GM21526 (cell line): ENCODE measurements around the gene CCR5.
"Not testable (repeated sequence)": the region's sequence is repeated elsewhere in the genome, so short reads cannot be mapped to it uniquely, and the experiment has no call there.

Experiments
- ATAC-seq: cut with Tn5 transposase; IDR thresholded peaks from one replicate; pipeline ENCODE4 v1.9.1; 2021; ENCODE audit warnings: moderate library complexity; ENCODE audit not compliant: unreplicated experiment, low FRiP score

The CCR5 gene

GRCh38 chr3:46381625-46382024, 10.9 kb downstream of the CCR5 start:
- ATAC-seq: no peak

DNA sequence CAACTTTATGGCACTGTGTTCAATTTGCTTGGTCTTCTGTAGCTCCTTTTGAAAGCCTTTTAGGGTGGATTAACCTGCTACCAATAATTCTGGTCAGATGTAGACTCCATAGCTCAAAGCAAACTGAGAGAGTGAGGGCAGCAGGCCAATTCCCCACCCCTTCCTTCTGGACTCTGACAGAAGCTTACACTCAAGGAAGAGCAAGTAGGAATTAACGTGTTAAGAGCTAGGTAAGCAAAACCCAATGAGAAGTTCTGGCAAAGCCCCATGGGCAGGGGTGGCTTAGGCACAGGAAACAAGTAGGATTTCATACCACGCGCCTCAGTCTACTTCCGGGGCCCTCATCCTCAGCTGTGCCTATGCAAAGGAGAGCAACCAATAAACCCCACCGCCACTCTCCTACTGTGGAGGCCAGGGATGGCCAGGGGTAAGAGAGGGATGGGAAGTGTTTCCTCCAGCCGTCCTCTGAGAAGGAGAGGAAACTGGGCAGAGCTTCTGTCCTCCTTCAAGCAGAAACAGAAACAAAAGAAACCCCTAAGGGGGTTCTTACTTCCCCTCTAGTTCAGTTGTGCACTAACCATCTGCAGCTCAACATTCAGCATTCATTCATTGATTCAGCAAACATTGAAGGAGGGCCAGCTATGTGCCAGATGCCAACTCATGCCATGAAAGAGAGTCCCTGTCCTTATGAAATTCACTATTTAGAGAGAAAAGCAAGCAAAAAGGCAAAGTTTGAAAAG, 12.6 kb downstream of the CCR5 start:
- ATAC-seq: no peak

DNA sequence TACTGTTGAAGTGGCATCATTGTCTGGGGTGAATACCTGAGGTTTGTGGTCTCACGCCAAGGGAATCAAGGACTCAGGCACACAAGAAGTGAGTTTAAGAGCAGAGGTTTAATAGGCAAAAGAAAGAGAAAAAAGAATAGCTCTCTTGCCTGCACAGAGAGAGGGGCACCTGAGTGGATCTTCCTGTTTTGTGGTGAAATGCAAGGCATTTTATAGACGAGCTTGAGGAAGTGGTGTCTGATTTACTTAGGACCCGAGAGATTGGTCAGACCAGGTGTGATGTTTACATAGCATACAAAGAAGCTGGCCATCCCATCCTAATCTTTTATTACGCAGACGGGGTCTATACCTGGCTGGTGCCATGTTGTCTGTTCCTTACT, 13.2 kb downstream of the CCR5 start:
- no peak for ATAC-seq

DNA sequence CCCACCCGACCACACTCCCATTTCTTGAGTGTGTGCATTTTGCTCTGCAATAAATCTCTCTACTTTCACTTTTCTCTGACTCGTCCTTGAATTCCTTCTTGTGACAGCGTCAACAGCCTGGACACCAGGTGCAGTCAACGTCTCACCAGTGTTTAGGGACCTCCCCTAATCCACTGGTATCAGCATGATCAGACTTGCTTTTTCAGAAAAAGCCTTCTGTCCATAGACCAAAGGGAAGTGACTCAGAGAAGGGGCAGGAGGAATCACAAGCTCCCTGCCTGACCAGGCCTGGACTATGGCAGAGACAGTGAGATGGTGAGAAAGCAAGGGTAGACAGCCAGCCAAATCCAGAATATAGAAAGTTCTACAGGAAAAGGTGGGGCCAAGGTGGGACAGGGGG, 15.5 kb downstream of the CCR5 start:
- no peak for ATAC-seq

GRCh38 chr3:46388847-46389246, 18.1 kb downstream of the CCR5 start:
- ATAC-seq: not testable (repeated sequence)

DNA sequence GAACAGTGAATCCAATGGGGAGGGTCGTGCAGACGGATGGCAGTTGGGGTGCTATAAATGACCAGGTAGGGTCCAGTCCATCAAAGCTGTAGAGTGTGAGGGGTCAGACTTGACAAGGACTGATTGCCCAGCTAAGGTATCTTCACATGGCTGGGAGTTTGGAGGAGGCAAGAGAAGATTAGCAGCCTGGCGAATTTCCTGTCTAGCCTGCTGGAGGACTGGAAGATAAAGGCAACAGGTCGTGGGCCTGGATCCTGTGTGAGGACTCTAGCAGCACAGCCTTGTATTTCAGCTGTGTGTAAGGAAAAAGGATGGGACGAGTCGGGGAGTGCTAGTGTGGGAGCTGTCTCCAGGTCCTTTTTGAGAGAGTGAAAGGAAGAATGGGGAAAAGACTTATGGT, 18.6 kb downstream of the CCR5 start:
- ATAC-seq: no peak

DNA sequence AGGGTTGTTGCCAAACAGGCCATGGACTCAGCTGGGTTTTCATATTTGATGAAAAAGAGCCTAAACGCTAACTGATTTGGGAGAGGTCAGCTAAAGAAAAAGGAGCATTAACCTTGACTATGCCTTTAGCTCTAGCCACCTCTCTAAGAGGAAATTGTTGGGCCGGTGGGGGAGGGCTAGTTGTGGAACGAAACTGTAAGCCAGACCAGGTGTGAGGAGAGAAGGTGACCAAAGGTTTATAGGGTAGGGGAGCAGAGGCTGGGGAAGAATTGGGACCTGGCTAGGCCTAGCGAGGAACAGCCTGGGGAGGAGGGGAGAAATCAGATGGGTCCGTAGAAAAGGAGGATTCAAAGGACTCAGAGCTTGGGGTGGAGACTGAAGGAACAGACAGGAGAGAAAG, 20.8 kb downstream of the CCR5 start:
- not testable (repeated sequence) for ATAC-seq

DNA sequence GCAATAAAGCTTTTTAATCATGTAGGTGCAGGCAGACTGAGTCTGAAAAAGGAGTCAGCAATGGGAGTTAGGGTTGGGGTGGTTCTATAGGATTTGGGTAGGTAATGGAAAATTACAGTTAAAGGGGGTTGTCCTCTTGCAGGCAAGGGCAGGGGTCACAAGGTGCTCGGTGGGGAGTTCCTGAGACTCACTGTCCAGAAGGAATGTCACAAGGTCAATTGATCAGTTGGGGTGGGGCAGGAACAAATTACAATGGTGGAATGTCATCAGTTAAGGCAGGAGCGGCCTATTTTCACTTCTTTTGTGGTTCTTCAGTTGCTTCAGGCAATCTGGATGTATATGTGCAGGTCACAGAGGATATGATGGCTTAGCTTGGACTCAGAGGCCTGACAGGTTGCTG, 22.3 kb downstream of the CCR5 start:
- no peak for ATAC-seq

GRCh38 chr3:46393554-46394434, 23.0 kb downstream of the CCR5 start:
- no peak for ATAC-seq

DNA sequence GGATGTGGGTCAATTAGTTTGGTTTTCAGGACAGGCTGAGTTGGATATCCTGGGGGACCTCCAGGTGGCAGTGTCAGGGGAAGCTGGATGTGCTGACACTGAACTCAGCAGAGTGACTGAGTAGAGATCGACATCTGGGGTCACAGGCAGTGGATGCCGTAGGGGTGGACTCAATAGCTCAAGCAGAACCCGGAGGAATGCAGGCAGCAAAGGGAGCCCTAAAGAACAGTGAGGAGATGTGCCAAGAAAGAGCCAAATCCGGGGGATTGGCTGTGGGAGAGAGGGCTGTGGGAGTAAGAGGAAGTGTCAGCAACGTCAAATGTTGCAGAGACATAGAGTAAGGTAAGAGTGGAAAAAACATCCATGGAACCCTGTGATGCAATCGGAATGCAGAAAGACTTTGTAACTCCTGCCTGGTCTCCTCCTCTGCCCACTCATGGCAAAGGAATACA, 24.5 kb downstream of the CCR5 start:
- no peak for ATAC-seq

- no peak for ATAC-seq
Measured at GRCh38 chr3:46395766-46396530, 25.2 kb downstream of the CCR5 start.

- no peak for ATAC-seq
Measured at GRCh38 chr3:46397111-46397510, 26.4 kb downstream of the CCR5 start.

GRCh38 chr3:46398186-46398955, 27.6 kb downstream of the CCR5 start:
- no peak for ATAC-seq

- no peak for ATAC-seq
Measured at GRCh38 chr3:46399098-46399497, 28.4 kb downstream of the CCR5 start.

DNA sequence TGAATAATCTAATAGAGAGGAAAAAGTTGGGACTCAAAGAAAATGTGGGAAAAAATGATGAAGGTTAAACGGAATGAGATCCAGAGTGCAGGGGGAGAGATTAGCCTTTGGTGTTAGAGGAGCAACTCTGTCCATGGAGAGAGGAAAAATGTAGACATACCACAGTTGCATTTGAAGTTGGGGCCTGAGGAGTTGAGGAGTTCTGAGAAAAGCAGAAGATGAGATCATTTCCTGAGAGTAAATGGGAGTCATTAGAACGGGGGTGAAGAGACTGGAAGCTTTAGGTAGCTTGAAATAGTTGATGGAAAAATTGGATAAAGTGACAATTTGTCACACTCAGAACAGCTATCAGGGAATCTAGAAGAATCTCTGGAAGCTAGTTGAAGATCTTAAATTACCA, 28.8 kb downstream of the CCR5 start:
- ATAC-seq: no peak

DNA sequence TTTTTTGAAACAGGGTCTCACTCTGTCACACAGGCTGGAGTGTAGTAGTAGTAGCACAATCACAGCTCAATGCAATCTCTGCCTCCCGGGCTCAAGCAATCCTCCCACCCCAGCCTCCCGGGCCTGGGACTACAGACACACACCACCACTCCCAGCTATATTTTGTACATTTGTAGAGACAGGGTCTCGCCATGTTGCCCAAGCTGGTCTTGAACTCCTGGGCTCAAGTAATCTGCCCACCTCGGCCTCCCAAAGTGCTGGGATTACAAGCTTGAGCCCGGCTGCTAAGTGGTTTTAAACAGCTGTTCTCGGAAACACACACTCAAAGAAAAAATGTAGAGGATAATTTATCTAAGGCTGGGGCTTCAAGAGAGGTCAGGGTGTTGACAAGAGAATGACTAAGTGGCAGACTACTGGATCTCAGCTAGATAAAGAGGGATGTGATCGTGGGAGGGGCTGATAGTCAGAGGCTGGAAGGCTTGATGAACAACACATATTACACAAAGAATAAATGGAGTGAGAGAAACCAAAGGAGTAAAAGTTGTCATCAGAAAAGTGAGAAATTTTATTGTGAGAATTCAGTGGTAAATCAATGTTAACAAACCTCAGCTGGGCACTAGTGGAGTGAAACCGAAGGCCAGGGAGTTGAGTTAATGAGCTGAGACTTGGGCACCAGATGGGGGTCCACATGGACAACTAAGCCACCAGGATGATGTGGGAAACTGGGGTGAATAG, 29.4 kb downstream of the CCR5 start:
- no peak for ATAC-seq

GRCh38 chr3:46400846-46401245, 30.1 kb downstream of the CCR5 start:
- ATAC-seq: no peak

GRCh38 chr3:46401579-46401978, 30.8 kb downstream of the CCR5 start:
- ATAC-seq: no peak

DNA sequence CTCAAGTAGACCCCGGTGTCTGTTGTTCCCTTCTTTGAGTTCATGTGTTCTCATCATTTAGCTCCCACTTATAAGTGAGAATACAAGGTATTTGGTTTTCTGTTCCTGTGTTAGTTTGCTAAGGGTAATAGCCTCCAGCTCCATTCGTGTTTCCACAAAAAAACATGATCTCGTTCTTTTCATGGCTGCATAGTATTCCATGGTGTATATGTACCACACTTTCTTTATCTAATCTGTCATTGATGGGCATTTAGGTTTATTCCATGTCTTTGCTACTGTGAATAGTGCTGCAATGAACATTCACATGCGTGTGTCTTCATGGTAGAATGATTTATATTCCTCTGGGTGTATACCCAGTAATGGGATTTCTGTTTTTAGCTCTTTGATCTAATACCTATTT, 32.2 kb downstream of the CCR5 start:
- not testable (repeated sequence) for ATAC-seq
